H1 (cell line): ENCODE data around the gene SDF2. TPM values are rescaled to one million over a fixed set of nuclear protein-coding genes. Genes with fewer than 3 reads are reported as not detected.
"Not testable (repeated sequence)": the region's sequence is repeated elsewhere in the genome, so short reads cannot be mapped to it uniquely, and the experiment has no call there.

Experiments
- CTCF ChIA-PET: fragments of 300-600 bp; sonication (Branson Sonifier 250); formaldehyde crosslinking; loops from one replicate; lab custom pipeline; 2021; ENCODE audit not compliant: partially characterized antibody; lab: Charles Lee
- POLR2A ChIA-PET: fragments of 300-600 bp; sonication (Branson Sonifier 250); formaldehyde crosslinking; loops from one replicate; lab custom pipeline; 2021; ENCODE audit warnings: inconsistent platforms; ENCODE audit not compliant: partially characterized antibody; lab: Charles Lee
- DNase-seq, 2 experiments: peaks; one replicate each; pipeline versions ENCODE4 v3.0.0 to v3.0.0-alpha.2; 2010 to 2022; ENCODE audit warnings: low spot score in 2 of 2, low read depth in 1 of 2, mixed read lengths in 1 of 2
- FAIRE-seq: peaks from 2 replicates; lab custom pipeline; 2011; peaks lifted over from hg19 to GRCh38; lab: Jason Lieb, UNC
- H2AFZ ChIP-seq: 2 replicates; pipeline ENCODE4 v1.8.1; 2012; ENCODE audit warnings: low read length, inconsistent platforms
- H2AK5ac ChIP-seq: 2 replicates; pipeline ENCODE4 v1.6.1; 2013; ENCODE audit warnings: low read depth, low read length
- H2BK120ac ChIP-seq: replicated peaks from 2 replicates; pipeline ENCODE3; 2013; ENCODE audit warnings: low read depth, low read length, inconsistent platforms
- H2BK12ac ChIP-seq: 2 replicates; pipeline ENCODE4 v1.6.1; 2013; ENCODE audit warnings: low read depth, low read length
- H2BK15ac ChIP-seq: 2 replicates; pipeline ENCODE4 v1.6.1; 2013; ENCODE audit warnings: low read length
- H2BK20ac ChIP-seq: 2 replicates; pipeline ENCODE4 v1.6.1; 2013; ENCODE audit warnings: low read length
- H2BK5ac ChIP-seq: 2 replicates; pipeline ENCODE4 v1.6.1; 2013; ENCODE audit warnings: low read depth, low read length
- H3K14ac ChIP-seq: 2 replicates; pipeline ENCODE4 v1.6.1; 2013; ENCODE audit warnings: inconsistent platforms; ENCODE audit not compliant: insufficient read length
- H3K18ac ChIP-seq: 2 replicates; pipeline ENCODE4 v1.6.1; 2013; ENCODE audit warnings: low read length; ENCODE audit errors: extremely low read depth
- H3K23ac ChIP-seq: 2 replicates; pipeline ENCODE4 v1.6.1; 2013; ENCODE audit warnings: inconsistent platforms; ENCODE audit not compliant: insufficient read length
- H3K23me2 ChIP-seq: 2 replicates; pipeline ENCODE4 v1.6.1; 2013; ENCODE audit warnings: low read depth, low read length
- H3K27ac ChIP-seq: 2 replicates; pipeline ENCODE4 v1.6.1; 2011; ENCODE audit warnings: low read depth, low read length, inconsistent platforms
- H3K27me3 ChIP-seq, 4 experiments: replicated peaks in 1 of 4; 1 replicate in 1 of 4; 2 replicates in 3 of 4; pipeline versions ENCODE4 v1.6.1 to v1.8.1; 2011 to 2013; ENCODE audit warnings: low read length in 3 of 4, mild to moderate bottlenecking in 3 of 4, inconsistent platforms in 2 of 4, mixed read lengths in 2 of 4, moderate library complexity in 1 of 4; ENCODE audit not compliant: control insufficient read depth in 3 of 4, insufficient read depth in 3 of 4; ENCODE audit errors: extremely low read depth in 1 of 4
- H3K36me3 ChIP-seq, 4 experiments: 2 replicates each; pipeline versions ENCODE4 v1.6.1 to v1.8.1; 2011 to 2013; ENCODE audit warnings: mild to moderate bottlenecking in 4 of 4, low read length in 3 of 4, moderate library complexity in 2 of 4, control low read depth in 1 of 4, inconsistent platforms in 1 of 4; ENCODE audit not compliant: insufficient read depth in 4 of 4, control insufficient read depth in 2 of 4
- H3K4ac ChIP-seq: replicated peaks from 2 replicates; pipeline ENCODE3; 2013; ENCODE audit warnings: low read length, low read depth, mixed read lengths, inconsistent platforms; ENCODE audit not compliant: insufficient read length
- H3K4me1 ChIP-seq, 4 experiments: replicated peaks in 1 of 4; 1 replicate in 1 of 4; 2 replicates in 3 of 4; pipeline versions ENCODE4 v1.6.1 to v1.8.1; 2011 to 2013; ENCODE audit warnings: low read length in 3 of 4, inconsistent platforms in 2 of 4, mixed read lengths in 1 of 4; ENCODE audit not compliant: insufficient read depth in 4 of 4, control insufficient read depth in 3 of 4
- H3K4me2 ChIP-seq, 2 experiments: 2 replicates each; pipeline versions ENCODE4 v1.6.1 to v1.8.1; 2011 to 2013; ENCODE audit warnings: low read depth in 2 of 2, low read length in 2 of 2, control low read depth in 1 of 2, inconsistent platforms in 1 of 2, mild to moderate bottlenecking in 1 of 2; ENCODE audit not compliant: insufficient read depth in 1 of 2
- H3K4me3 ChIP-seq, 4 experiments: fragments of 200-600, 300-600 bp in 1 of 4; sonication (generic), shearing (Covaris generic), sonication (Bioruptor Twin) in 1 of 4; 2 replicates each; pipeline versions ENCODE4 v1.5.1 to v1.8.1; 2011 to 2016; ENCODE audit warnings: low read length in 4 of 4, low read depth in 3 of 4, control low read depth in 2 of 4, inconsistent platforms in 2 of 4, mild to moderate bottlenecking in 2 of 4, mixed read lengths in 1 of 4, moderate library complexity in 1 of 4; ENCODE audit not compliant: insufficient read depth in 2 of 4; ENCODE audit errors: extremely low read depth in 1 of 4
- H3K56ac ChIP-seq: replicated peaks from 2 replicates; pipeline ENCODE3; 2013; ENCODE audit warnings: low read depth, mild to moderate bottlenecking, mixed read lengths, low read length, inconsistent platforms; ENCODE audit not compliant: insufficient read length
- H3K79me1 ChIP-seq: 2 replicates; pipeline ENCODE4 v1.6.1; 2013; ENCODE audit warnings: low read depth, low read length, control low read depth
- H3K79me2 ChIP-seq, 2 experiments: 2 replicates each; pipeline versions ENCODE4 v1.6.1 to v1.8.1; 2012 to 2013; ENCODE audit warnings: low read length in 2 of 2, mild to moderate bottlenecking in 2 of 2, inconsistent platforms in 1 of 2; ENCODE audit not compliant: insufficient read depth in 2 of 2, control insufficient read depth in 1 of 2
- H3K9ac ChIP-seq, 4 experiments: replicated peaks in 1 of 4; 1 replicate in 1 of 4; 2 replicates in 3 of 4; pipeline versions ENCODE4 v1.6.1 to v1.8.1; 2011 to 2013; ENCODE audit warnings: low read depth in 3 of 4, low read length in 3 of 4, control low read depth in 2 of 4, mild to moderate bottlenecking in 2 of 4, moderate library complexity in 2 of 4, inconsistent platforms in 1 of 4; ENCODE audit errors: extremely low read depth in 1 of 4
- H3K9me3 ChIP-seq, 2 experiments: 2 replicates each; pipeline versions ENCODE4 v1.6.1 to v1.8.1; 2012 to 2013; ENCODE audit warnings: mild to moderate bottlenecking in 2 of 2, moderate library complexity in 2 of 2, control low read depth in 1 of 2, inconsistent platforms in 1 of 2, low read depth in 1 of 2, low read length in 1 of 2, mixed read lengths in 1 of 2; ENCODE audit not compliant: insufficient read depth in 2 of 2
- H4K20me1 ChIP-seq, 2 experiments: replicated peaks in 1 of 2; 2 replicates each; pipeline versions ENCODE3 to v1.8.1; 2011 to 2013; ENCODE audit warnings: inconsistent platforms in 2 of 2, low read length in 2 of 2, mild to moderate bottlenecking in 1 of 2; ENCODE audit not compliant: insufficient read depth in 2 of 2, control insufficient read depth in 1 of 2
- H4K5ac ChIP-seq: 2 replicates; pipeline ENCODE4 v1.6.1; 2013; ENCODE audit warnings: low read length, low read depth, mixed read lengths, inconsistent platforms; ENCODE audit not compliant: insufficient read length
- H4K8ac ChIP-seq: 2 replicates; pipeline ENCODE4 v1.8.0; 2013; ENCODE audit warnings: mild to moderate bottlenecking, moderate library complexity, low read length, inconsistent platforms; ENCODE audit not compliant: insufficient read depth; ENCODE audit errors: extremely low read depth
- H4K91ac ChIP-seq: replicated peaks from 2 replicates; pipeline ENCODE3; 2013; ENCODE audit warnings: low read length, mixed read lengths, inconsistent platforms; ENCODE audit not compliant: insufficient read length
- WGBS, 2 experiments: shearing (Covaris generic) in 1 of 2; methylation state at CpG; one replicate each; pipeline versions ENCODE4 v1.1.6 to v1.1.7; 2013 to 2015; ENCODE audit warnings: low lambda C conversion rate in 2 of 2, mixed read lengths in 2 of 2, inconsistent platforms in 1 of 2, low coverage in 1 of 2, missing lambda C conversion rate in 1 of 2; ENCODE audit not compliant: insufficient replicate concordance in 2 of 2, insufficient coverage in 1 of 2, insufficient read length in 1 of 2; ENCODE audit errors: extremely low coverage in 1 of 2, missing lambda C conversion rate in 1 of 2; 5-methylcytosine and 5-hydroxymethylcytosine counted together
- polyA plus RNA-seq, 7 experiments: library from polyadenylated mRNA; depleted of rRNA in 3 of 7; stranded (reverse) in 5 of 7; unstranded in 2 of 7; fragments of >200 nt in 5 of 7; fragments of 200-250 nt in 2 of 7; gene quantifications; 1 replicate in 5 of 7; 2 replicates in 1 of 7; 4 replicates in 1 of 7; pipeline versions ENCODE4 v1.2.1 to v1.2.3, GENCODE V29; 2011 to 2013; ENCODE audit warnings: missing spikeins in 2 of 7, mixed read lengths in 2 of 7
- total RNA-seq: library from RNA; stranded (reverse); fragmentation: NEBNext Ultra II Directional; extraction: Animal tissue kit (Norgen Biotek cat#: 25700); gene quantifications from 2 replicates; pipeline ENCODE4 v1.2.1, GENCODE V29; 2021

The SDF2 gene
- total and polyA plus RNA-seq, 2 of the 8 experiments (the other 6 are each of a cell fraction or from before 2014, with no cell fraction given) = 44.8 to 65.4 TPM

- H2BK5ac ChIP-seq, DNase-seq, H3K18ac ChIP-seq, H3K4me1 ChIP-seq, H4K5ac ChIP-seq, H3K23ac ChIP-seq, H2BK20ac ChIP-seq, H4K91ac ChIP-seq, H2AK5ac ChIP-seq, H3K79me1 ChIP-seq, H3K56ac ChIP-seq, H3K4me2 ChIP-seq, H4K8ac ChIP-seq, H3K27ac ChIP-seq, H2BK12ac ChIP-seq, H2BK120ac ChIP-seq, H4K20me1 ChIP-seq, H3K14ac ChIP-seq, H3K4ac ChIP-seq, H3K23me2 ChIP-seq, H3K4me3 ChIP-seq, FAIRE-seq, H3K9ac ChIP-seq, H3K27me3 ChIP-seq, H2BK15ac ChIP-seq, H2AFZ ChIP-seq: not testable (repeated sequence)
- H3K9me3 ChIP-seq = peaks cover 0 to 17% of the 10 kb centered on the region in 2 experiments; a peak in 3 of 4 replicates
- H3K79me2 ChIP-seq = peaks cover 16 to 44% of the 10 kb centered on the region in 2 experiments; a peak in 3 of 4 replicates
- WGBS, 2 experiments = 97% methylated on average over 2 of the region's 8 CpGs; no CpG with 5 or more reads in 1 of the 2 experiments
- CTCF ChIA-PET = interaction anchor here (0.6 to 1.5 kb wide), 3 partner anchors 10 to 54 kb away, joined by 3 read pairs; no protein-coding TSS in a partner anchor
- H3K36me3 ChIP-seq = peaks cover 0 to 25% (median 9%) of the 10 kb centered on the region in 4 experiments; a peak in 5 of 8 replicates
- POLR2A ChIA-PET = interaction anchor here (1.0 kb wide), 1 partner anchor 11 kb away, joined by 3 read pairs; no protein-coding TSS in a partner anchor
These were observed 3.4 kb downstream of the SDF2 start for GRCh38 chr17:28658342-28658741.
